Glomerular visceral epithelial cell (primary cell): ENCODE results near the gene TMTC1.

Experiments
- DNase-seq: peaks from one replicate; pipeline ENCODE4 v3.0.0-alpha.2; 2016; ENCODE audit errors: extremely low spot score

The TMTC1 gene

DNA sequence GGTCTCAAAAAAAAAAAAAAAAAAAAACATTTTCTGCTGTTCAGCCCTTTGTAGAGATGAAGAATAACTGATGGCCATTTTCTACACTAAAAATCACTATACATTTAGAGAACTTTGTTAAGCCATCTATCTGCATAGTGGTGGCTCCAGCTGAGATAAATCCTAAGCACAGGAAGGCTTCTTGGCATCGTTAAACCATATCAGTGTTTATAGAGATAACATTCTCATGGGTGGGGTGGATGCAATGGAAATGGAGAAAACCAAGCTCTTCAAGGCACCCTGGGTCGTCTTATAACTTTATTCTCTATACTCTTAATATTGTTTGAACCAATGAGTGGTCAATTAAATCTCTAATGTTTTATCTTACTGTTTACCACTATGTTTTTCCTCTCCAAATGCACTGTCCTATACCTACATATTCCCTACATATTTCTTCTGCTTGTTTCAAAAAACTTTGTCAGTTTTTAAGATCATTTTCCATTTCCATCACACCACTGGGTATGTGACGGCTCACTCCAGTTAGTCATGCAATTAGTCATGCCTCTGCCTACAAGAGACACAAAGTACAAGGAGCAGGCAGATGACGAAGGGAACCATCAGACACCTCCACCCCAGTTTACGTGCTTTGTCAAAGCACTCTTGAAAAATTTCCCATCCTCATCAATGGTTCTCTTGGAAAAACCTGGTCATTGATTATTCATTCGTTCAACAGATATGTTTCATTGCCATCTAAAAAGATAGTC, 166.9 kb downstream of the TMTC1 start:
- no peak for DNase-seq

DNA sequence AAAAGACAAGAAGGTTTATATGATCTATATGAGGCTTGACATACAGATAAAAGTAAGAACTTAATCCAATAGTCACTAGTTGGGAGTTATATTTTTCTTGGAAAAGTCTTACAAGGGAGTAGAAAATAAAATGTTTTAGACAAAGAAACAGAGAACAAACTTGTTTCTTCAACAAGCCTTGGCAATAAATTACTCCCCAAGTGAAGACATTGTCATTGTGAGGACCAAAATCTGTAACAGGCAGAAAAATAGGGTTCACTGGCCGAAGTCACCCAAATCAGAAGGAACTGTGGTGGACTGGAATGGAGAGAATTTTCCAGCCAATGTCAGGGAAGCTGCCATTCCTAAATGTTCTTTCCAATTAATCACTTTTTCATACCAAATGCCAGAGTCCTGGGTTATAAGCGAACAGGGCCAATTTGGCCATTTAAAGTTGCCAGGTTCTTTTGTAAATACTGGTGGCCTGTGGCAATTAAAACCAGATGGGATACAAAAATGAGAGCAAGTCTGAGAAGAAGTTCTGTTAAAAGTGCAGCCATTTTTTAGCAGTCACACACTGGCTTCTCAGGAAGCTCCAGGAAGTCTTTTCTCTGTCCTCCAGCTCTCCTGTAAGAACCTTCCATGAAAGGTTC, 168.9 kb downstream of the TMTC1 start:
- no peak for DNase-seq

DNA sequence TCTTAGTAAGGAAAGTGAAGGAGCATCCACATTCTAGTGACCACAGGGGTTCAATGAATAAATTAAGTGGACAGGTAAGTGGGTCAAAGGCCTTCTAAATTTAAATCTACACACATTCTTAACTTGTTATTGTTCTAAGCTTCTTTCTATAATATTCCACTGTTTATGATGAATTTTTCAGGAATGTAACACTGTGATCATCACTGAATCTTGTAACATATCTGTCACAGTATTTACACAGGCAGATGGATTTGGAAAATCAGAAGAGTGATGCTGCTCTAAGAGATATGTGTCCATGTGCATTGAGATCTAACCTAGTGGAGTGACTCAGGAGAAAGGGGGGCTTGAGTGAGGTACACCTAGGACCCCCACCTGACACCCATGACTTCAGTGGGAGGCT, 170.8 kb downstream of the TMTC1 start:
- no peak for DNase-seq

DNA sequence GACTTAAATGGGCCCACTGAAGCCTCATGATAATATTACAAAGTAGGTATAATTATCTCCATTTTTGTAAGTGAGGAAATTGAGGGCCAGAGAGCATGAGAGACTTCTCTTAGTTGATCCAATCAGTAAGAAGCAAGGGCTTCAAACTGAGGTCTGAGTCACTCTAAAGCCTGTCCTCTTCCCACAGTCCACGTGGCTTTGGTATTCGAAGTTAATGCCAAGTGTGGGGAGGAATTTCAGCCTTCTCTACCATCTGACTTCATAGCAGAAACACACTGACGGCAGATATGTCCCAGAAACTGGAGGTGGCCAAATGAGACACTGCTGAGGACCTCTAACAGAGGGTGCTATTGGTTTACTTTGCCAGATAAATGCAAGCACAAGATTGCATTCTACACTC, 171.8 kb downstream of the TMTC1 start:
- no peak for DNase-seq

DNA sequence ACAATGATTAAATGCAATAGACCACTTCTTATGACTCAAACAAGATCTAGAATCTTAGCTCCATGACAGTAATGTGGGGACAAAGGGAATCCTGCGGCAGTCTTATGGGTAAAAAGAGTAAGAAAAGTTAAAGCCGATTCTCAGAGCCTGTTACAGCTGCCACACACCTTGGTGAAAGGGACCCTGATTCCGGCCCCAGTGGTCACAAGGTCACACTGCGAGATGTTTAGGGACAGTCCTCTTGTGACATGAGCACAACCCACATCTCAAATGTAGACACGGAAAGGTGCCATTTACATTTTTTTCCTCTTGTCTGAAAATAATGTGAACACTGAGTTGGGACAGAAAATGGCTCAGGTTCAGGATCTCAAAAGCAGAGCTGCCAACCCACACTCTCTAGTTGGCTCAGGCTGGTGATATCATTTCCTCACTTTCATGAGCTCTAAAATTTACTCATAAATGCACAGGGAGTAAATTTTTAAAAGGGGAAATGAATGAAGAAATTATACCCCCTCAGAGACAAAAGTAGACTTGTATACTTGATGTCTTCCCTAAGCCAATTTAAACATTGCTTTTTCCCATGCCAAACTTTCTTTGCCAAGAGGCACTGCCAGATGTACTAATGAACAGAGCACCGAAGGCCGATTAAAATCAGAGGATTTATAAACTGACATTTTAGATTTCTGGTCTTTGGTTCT, 173.1 kb downstream of the TMTC1 start:
- no peak for DNase-seq

DNA sequence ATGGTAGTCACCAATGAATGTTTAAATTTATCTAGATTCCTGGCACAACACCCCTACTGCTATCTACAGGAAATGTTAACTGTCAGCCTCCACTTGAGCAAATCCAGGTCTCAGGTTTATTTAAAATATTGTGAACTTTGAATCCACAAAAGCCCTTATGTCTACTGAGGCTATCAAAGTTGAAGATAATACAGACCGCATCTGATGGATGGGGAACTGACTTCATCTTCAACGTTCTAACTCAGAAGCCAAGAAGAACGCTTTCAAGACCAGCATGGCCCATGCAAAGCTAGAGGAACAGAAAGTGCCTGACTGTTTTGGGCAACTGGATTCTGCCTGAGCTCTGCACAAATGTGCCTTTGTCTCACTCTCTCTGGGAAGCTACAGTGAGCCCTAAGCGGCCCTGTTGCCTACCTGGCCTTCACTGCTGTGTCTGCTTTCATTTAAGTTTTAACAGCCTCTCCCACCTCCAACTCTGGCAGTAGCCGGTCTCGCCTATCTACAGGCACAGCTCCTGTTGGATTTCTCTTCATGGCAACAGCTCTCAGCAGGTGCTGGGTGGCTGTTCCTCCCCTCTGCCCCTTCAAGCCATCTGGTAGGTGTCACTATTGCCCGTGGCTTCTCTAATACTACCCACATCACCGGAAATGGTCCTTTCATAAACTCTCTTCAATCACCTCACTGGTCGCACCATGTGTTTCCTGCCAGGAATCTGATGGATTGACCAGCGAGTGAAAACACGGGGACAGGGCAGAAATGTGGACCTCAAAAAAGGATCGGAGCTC, 174.1 kb downstream of the TMTC1 start:
- DNase-seq: no peak

DNA sequence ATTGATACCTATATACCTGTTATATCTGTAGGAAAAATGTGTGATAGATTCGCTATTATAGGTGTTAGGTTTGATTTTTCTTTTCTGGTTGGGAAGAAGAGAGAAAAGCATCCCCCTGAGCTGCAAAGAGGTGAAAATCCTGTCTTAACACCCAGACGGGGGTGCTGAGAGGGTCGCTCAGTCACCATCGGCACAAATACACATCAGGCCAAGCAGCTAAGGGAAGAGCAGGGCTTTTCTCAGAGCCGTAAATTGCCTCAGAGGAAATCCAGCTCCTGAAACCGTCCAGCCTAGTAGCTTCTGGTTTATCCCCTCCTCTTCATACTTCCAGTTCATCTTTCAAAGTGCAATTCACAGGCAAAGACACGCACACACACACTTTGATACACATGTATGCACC, 175.2 kb downstream of the TMTC1 start:
- no peak for DNase-seq

DNA sequence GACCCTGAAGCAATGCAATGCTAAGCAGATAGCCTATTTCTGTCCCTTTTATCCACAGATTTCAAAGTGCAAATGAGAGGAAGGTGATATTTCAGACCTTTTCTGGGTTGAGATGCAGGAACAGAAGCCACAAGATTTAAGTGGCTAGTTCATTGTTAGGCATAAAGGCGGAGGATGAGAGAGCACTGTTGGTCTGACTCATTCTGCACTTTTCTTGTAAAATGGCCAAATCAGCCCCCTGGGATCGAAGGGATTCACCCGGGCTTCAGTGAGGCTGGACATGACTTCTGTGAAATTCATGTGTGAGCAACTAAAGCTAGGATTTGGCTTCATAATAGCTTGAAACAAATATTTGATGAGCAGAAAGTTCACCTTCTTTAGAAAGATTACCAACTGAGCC, 184.4 kb downstream of the TMTC1 start:
- DNase-seq: no peak

DNA sequence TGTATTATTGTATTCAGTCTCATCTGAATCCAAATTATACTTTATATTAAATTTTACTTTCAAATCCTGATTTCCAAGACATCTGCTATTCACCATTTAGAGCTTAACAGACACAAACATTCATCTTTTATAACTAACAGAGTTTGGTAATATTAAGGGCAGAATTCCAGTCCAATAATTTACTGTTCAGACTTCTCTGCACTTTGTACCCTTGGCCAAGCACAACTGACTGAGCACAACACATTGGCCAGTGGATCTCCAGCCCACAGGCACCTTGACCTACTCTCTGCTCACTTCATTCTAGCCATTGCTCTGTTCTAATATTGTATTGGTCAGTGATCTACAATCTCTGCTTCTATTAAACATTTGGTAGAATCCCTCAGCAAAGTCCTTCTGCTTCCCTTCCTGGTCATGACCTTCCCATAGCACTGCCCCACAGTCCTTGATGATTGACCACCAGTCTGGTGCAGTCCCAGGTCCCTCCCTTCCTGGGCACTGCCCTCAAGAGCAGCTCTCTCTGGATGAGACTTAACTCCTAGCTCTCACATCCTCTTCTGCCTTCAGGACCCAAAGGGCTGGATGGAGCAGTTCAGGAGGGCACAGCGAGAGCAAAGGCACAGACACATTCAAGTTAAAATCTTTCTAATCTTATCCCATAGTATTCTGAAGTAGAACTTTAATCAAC, 188.5 kb downstream of the TMTC1 start:
- DNase-seq: no peak

DNA sequence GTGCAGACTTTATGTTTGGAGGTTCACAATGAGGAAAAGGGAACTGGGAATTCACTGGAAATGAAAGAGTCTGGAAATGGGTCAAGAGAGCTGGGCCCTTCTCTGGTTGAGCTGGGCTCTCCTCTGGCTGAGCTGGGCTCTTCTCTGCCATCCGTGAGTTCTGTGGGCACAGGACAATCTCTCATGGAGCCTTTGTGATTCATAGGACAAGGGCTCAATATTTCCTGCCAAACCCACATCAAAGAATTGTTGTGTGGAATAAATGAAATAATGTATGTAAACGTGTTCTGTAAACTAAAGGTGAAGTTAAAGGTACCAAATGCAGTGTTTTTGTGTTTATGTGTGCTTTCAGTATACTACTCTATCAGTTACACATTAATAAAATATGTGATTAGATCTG, 190.7 kb downstream of the TMTC1 start:
- DNase-seq: no peak

DNA sequence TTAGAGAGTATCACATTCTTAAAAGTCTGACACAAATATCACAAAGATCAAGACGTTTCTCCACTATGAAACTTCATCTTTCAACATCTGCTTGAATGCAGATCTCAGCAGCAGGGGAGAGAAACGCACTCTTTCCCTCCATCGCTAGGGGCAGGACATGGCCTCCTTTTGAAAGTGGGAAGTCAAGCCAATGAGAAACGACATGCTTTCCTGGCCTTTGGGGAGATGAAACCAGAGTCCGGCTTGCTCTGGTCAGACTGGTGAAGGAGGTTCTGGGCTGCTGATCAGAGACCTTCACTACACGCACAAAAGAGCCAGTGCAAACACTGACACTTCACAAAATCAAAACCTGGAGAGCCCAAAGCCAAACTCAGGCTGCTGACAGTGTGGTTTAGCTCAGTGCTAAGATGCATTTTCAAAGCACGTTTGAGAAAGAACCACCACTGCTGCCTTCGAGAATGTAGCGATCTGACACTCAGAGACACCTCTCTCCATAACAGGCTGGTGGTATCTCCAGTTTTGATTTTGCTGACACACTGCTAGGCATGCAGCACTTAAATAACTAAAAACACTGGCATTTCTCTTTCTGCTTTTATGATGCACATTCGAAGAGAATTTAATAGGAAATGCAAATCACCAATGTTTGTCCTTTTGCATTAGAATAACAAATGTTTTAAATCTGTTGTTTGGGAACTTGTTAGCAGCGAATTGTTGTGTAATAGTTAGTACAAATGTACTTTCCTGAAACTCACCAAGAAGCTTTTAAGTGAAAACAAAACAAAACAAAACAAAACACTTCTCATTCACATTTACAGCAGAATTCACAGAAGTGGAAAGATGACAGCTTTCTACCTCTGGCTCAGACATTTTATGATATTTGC, 192.4 kb downstream of the TMTC1 start:
- no peak for DNase-seq

DNA sequence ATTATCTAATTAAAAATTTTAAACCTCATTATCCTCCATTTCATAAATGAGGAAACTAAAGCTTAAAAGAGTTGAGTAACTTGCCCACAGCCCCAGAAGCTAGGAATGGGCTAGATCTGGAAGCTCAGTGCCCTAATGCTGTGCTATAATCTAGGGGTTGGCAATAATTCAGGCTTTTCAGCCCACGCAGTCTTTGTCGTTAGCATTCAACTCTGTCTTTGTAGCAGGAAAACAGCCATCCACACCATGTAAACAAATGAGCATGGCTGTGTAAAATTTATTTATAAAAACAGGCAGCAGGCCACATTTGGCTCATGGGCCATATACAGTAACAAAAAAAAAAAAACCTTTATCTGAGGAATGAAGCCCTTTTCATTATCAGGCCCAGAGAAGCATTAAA, 193.9 kb downstream of the TMTC1 start:
- DNase-seq: no peak

DNA sequence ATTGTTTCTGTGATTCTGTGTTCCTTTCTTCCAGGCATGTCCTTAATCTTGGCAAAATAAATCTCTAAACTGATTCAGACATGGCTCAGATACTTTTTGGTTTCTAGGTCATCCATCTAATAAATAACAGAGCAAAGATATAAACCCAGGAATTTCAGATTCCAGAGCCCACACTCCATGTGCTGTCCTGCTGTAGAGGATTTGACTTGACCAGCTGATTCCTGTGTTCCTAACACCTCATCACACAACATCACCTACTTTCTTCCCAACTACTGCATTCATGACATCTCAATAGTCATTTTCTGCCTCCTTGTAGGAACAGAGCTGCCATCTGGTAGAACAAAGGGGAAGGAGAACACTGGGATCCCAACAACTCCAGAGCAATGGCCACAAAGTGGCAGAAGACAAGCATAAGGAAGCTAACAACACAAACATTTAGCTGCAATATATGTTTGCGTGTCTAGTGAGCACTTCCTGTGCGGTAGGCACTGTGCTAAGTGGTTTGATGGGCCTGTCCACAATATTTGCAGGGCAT, 194.4 kb downstream of the TMTC1 start:
- no peak for DNase-seq

DNA sequence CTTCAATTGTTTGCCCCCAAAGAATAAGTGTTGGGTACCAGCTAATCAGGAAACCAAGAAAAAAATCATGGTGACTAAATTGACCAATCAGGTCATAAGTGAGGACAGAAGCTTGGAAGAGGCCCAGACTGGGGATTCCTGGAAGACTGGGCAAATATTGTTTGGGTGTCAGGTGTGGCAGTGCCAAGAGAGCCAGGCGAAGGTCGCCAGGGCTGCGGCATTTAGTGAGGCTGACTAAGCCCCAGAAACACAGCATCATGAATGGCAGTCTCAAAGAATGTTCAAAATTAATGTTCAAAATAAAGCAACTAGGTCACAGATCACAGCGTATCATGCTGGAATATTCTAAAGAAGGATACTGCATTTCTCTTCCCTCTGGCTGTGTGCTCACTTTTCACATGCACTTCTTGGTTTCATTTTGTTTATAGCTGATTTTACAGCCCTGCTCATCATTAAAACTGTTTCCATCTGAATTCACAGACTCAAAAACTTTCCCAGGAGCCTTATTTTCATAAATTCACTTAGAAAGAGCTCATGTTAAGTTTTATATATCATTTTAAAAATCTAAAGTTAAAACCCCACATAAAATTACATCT, 201.0 kb downstream of the TMTC1 start:
- DNase-seq: no peak

DNA sequence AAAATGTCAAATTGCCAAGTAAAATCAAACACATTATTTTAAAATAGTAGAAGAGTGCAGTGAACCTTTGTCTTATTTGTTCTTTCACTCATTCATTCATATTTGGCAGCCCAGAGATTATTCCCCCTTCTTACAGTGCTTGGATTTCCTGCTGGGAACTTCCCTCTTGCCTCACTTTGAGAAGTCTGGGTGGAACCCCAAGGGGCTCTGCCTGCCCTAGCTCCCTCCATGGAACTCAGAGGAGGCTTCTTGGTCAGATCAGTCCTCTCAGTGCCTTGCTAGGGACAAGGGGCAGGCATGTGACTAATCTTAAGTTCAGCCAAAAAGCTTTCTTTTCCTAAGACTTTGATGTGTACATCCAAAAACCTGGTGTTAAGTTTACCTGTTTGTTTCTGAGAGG, 201.6 kb downstream of the TMTC1 start:
- no peak for DNase-seq

DNA sequence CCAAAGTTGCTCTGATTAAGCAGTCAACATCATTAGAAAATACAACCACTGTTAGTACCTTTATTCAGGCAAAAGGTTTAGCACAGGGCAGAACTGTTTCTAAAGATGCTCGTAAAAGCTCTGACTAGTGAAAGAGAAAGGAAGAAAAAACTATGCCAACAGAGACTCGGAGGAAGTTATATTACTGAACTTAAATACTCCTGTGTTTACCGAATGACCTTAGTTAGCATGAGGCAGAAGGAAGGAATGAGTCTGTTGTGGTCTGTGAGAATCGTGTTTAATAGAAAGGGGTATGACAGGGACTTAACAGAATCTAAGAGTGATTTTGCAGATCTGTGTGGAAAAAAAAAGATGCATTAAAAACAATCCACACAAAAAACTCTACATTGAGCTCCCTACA, 202.1 kb downstream of the TMTC1 start:
- DNase-seq: no peak

DNA sequence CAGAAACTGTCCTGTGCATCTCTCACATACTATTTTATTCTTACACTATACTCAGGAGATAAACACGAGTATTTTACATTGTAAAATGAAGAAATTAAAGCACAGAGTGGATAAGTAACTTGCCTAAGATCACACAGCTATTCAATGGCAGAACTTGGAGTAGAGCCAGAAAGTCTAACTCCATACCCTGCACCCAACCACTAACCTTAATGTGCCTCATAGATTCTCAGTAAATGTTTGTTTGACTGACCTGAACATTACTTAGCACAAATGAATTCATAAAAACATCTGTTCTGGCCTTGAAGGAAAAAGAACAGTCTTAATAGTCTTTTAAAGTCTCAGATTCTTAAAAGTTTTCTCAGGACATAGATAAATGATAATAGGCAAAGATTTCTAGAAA, 202.8 kb downstream of the TMTC1 start:
- no peak for DNase-seq

DNA sequence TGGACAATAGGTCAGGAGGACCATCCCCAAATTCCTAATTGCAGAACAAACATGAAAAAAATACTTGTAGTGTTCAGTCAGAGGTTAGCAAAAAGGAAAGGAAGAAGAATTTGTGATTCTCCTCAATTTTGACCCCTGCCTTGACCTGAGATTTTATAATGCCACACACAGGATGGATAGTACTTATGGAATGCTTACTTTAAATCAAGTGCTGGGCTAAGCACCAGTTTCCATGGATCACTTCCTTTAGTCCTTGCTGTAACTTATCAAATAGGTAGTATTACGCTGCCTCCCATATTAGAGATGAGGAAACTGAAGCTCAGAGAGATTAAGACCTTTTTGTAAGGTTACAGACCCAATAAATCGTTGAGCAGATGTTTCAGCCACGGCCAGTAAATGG, 205.0 kb downstream of the TMTC1 start:
- DNase-seq: no peak

DNA sequence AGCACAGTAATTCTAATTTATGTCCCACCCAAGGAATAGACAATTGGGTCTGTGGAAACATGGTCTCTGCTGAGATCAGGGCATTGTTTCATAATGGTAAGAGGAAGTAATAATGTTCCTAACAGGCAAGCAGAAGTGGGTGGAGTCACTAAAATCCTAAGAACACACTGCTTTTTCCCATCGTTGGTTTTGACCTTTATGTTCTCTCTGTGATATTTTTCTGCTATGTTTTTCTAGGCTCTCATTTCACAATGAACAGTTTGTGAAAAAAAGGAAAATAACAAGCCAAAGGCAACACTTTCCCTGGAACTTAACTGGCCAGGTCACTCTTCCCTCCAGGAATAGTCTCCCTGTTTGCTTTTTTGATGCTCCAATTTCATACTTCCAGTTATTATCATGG, 205.7 kb downstream of the TMTC1 start:
- no peak for DNase-seq

DNA sequence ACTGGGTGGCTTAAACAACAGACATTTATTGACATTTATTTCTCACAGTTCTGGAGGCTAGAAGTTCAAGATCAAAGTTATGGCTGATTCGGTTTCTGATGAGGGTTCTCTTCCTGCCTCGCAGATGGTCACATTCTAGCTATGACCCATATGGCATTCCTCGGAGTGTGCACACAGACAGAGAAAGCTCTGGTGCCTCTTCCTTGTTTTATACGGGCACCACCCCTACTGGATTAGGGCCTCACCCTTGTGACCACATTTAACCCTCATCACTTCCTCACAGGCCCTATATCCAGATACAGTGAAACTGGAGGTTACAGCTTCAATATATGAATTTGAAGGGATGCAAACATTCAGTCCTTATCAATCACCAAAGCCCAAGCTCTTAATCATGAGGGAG, 209.2 kb downstream of the TMTC1 start:
- no peak for DNase-seq
